ENCODE results near the gene PML.
A peak's percentile ranks its signal among the peaks of the same experiment; 100 is the strongest.

PML gene

GRCh38 chr15:73994413-73994883 is at the start of gene PML:
Gene PML, plus strand, starts transcription at chr15:73994716. Its CDS starts 97 bp downstream, at chr15:73994813.
- DNase-seq, result peak; percentile 97

- DNase-seq, result no peak
These were observed 49.4 kb upstream of the PML start for GRCh38 chr15:73945130-73945508.

GRCh38 chr15:73946046-73946721 is 48.3 kb upstream of the PML start:
- no peak for DNase-seq

- no peak for DNase-seq
These were observed 47.6 kb upstream of the PML start for GRCh38 chr15:73946795-73947370.

GRCh38 chr15:73947651-73948050 is 46.9 kb upstream of the PML start:
- no peak for DNase-seq

- DNase-seq, result no peak
These were observed 46.1 kb upstream of the PML start for GRCh38 chr15:73948396-73948795.

- no peak for DNase-seq
These were observed 45.5 kb upstream of the PML start for GRCh38 chr15:73948982-73949381.

GRCh38 chr15:73949496-73949895 is 45.0 kb upstream of the PML start:
- no peak for DNase-seq

GRCh38 chr15:73950479-73950830 is 44.1 kb upstream of the PML start:
- no peak for DNase-seq

- peak; percentile 26 for DNase-seq
These were observed 43.5 kb upstream of the PML start for GRCh38 chr15:73950831-73951561.

- DNase-seq, result no peak
These were observed 42.9 kb upstream of the PML start for GRCh38 chr15:73951601-73952000.

- DNase-seq, result no peak
These were observed 42.2 kb upstream of the PML start for GRCh38 chr15:73952171-73952912.

GRCh38 chr15:73952913-73953750 is 41.4 kb upstream of the PML start:
- DNase-seq, result no peak

- DNase-seq, result no peak
These were observed 40.0 kb upstream of the PML start for GRCh38 chr15:73954188-73955145.

- no peak for DNase-seq
These were observed 39.2 kb upstream of the PML start for GRCh38 chr15:73955326-73955725.

GRCh38 chr15:73955861-73956742 is 38.4 kb upstream of the PML start:
- DNase-seq, result no peak

GRCh38 chr15:73956743-73957135 is 37.8 kb upstream of the PML start:
- DNase-seq, result no peak

- no peak for DNase-seq
These were observed 37.2 kb upstream of the PML start for GRCh38 chr15:73957276-73957675.

- DNase-seq, result no peak
These were observed 36.7 kb upstream of the PML start for GRCh38 chr15:73957785-73958184.

- DNase-seq, result no peak
These were observed 35.4 kb upstream of the PML start for GRCh38 chr15:73959012-73959581.

All from NK-92 treated with Interleukin-12 subunit alpha and Interleukin-12 subunit beta, amount 100 ng/mL, for 24 hours (cell line).